DND-41 (cell line): Measurements from ENCODE around the gene PDE3A.

Experiments
- ATAC-seq: fragments of 200-7000 bp; cut with Tn5 transposase; 3 replicates; pipeline ENCODE4 v1.9.1; 2021; ENCODE audit warnings: low read depth; ENCODE audit not compliant: insufficient read depth
- DNase-seq: peaks from one replicate; pipeline ENCODE4 v3.0.0-alpha.2; 2020
- H2AFZ ChIP-seq: 2 replicates; pipeline ENCODE4 v1.6.0; 2012; ENCODE audit warnings: low read depth, low read length
- H3K27ac ChIP-seq: 2 replicates; pipeline ENCODE4 v1.5.1; 2012; ENCODE audit warnings: low read length, inconsistent platforms
- H3K27me3 ChIP-seq: fragments of 200-600 bp; sonication (generic); 2 replicates; pipeline ENCODE4 v1.6.0; 2012; ENCODE audit warnings: low read length, mild to moderate bottlenecking, inconsistent platforms; ENCODE audit not compliant: insufficient read depth, poor library complexity
- H3K36me3 ChIP-seq: 2 replicates; pipeline ENCODE4 v1.5.1; 2012; ENCODE audit warnings: low read length, inconsistent platforms; ENCODE audit not compliant: insufficient read depth
- H3K4me1 ChIP-seq: 2 replicates; pipeline ENCODE4 v1.5.1; 2012; ENCODE audit warnings: mild to moderate bottlenecking, low read length; ENCODE audit not compliant: insufficient read depth
- H3K4me2 ChIP-seq: 2 replicates; pipeline ENCODE4 v1.6.0; 2012; ENCODE audit warnings: mild to moderate bottlenecking, moderate library complexity, low read length, inconsistent platforms; ENCODE audit not compliant: insufficient read depth
- H3K4me3 ChIP-seq, 2 experiments: fragments of 200-600 bp in 1 of 2; shearing (Covaris generic) in 1 of 2; 2 replicates each; pipeline ENCODE4 v1.5.1; 2012 to 2016; ENCODE audit warnings: inconsistent platforms in 2 of 2, low read length in 2 of 2, mild to moderate bottlenecking in 2 of 2, low read depth in 1 of 2, moderate library complexity in 1 of 2
- H3K79me2 ChIP-seq: 2 replicates; pipeline ENCODE4 v1.6.0; 2012; ENCODE audit warnings: low read length, inconsistent platforms; ENCODE audit not compliant: insufficient read depth
- H3K9ac ChIP-seq: 2 replicates; pipeline ENCODE4 v1.6.0; 2012; ENCODE audit warnings: low read depth, mild to moderate bottlenecking, inconsistent platforms, low read length, moderate library complexity
- H3K9me3 ChIP-seq: 2 replicates; pipeline ENCODE4 v1.5.1; 2012; ENCODE audit warnings: low read length, moderate library complexity, mild to moderate bottlenecking, inconsistent platforms; ENCODE audit not compliant: insufficient read depth, severe bottlenecking
- H4K20me1 ChIP-seq: 2 replicates; pipeline ENCODE4 v1.6.0; 2012; ENCODE audit warnings: low read length; ENCODE audit not compliant: insufficient read depth
- EZH2 ChIP-seq: IDR thresholded peaks from 3 replicates; pipeline ENCODE4 v1.6.1; 2012; ENCODE audit warnings: borderline replicate concordance, low read depth, mild to moderate bottlenecking, moderate library complexity, low read length, inconsistent platforms; ENCODE audit not compliant: severe bottlenecking
- TF ChIP-seq, protein P1 (sequence below): IDR thresholded peaks from 2 replicates; pipeline ENCODE4 v1.5.1; 2012; ENCODE audit warnings: borderline replicate concordance, low read length, moderate library complexity, mild to moderate bottlenecking; ENCODE audit not compliant: poor library complexity, severe bottlenecking; ENCODE audit errors: extremely low read depth

Gene PDE3A

DNA sequence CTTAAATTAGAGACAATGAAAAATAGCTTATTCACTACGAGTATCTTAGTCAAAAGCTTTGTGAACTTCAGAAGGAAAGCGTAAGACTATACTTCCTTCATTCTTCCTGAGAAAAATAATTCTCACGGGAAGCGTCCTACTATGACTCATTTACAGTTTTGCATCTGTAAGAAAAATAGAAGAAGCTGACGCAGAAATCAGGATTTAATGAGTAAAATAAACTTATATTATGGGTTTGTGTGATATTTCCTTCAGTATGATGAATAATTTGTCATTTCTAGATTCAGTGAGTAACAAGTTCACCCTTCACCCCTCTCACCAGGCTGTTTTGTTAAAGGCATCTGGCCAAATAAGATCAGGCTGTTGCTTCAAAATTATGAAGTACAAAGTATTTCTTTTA is 17.8 kb upstream of the PDE3A start:
- DNase-seq, result no peak
- no peaks in the 10 kb centered on the region for H3K79me2 ChIP-seq
- no peaks in the 10 kb centered on the region for H3K4me1 ChIP-seq
- H3K4me2 ChIP-seq, result no peak overlapping the region
- H4K20me1 ChIP-seq, result no peaks in the 10 kb centered on the region
- ATAC-seq, result no peak
- TF ChIP-seq, protein P1, sequence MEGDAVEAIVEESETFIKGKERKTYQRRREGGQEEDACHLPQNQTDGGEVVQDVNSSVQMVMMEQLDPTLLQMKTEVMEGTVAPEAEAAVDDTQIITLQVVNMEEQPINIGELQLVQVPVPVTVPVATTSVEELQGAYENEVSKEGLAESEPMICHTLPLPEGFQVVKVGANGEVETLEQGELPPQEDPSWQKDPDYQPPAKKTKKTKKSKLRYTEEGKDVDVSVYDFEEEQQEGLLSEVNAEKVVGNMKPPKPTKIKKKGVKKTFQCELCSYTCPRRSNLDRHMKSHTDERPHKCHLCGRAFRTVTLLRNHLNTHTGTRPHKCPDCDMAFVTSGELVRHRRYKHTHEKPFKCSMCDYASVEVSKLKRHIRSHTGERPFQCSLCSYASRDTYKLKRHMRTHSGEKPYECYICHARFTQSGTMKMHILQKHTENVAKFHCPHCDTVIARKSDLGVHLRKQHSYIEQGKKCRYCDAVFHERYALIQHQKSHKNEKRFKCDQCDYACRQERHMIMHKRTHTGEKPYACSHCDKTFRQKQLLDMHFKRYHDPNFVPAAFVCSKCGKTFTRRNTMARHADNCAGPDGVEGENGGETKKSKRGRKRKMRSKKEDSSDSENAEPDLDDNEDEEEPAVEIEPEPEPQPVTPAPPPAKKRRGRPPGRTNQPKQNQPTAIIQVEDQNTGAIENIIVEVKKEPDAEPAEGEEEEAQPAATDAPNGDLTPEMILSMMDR, result no peak
- TF ChIP-seq EZH2, result no peak
- no peaks in the 10 kb centered on the region for H3K9me3 ChIP-seq
- no peak overlapping the region for H2AFZ ChIP-seq
- no peak overlapping the region for H3K4me3 ChIP-seq
- no peaks in the 10 kb centered on the region for H3K27me3 ChIP-seq
- H3K36me3 ChIP-seq, result no peaks in the 10 kb centered on the region
- H3K27ac ChIP-seq, result no peak overlapping the region
- no peak overlapping the region for H3K9ac ChIP-seq

DNA sequence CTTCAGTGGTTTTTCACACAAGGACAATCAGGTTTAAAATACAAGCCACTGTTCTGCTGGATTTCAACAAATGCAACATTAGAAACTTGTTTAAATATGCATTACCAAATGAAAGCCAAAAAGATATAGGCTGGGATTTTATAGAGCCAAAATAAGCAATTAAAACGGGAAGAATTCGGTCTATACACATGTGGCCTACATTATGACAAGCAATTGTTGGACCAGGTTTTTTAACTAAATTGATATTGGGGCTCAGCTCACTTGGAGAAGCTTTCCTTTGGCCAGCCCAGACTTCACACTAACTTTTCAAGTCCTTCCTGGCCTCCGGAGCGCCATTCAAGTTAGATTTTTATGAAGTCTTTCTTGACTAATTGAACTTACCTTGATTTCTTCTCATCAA is 16.9 kb upstream of the PDE3A start:
- H3K27ac ChIP-seq, result no peak overlapping the region
- no peak overlapping the region for H3K4me2 ChIP-seq
- H3K9me3 ChIP-seq, result no peaks in the 10 kb centered on the region
- no peak overlapping the region for H3K4me3 ChIP-seq
- H3K27me3 ChIP-seq, result no peaks in the 10 kb centered on the region
- no peak for DNase-seq
- H3K4me1 ChIP-seq, result no peaks in the 10 kb centered on the region
- no peak for TF ChIP-seq EZH2
- TF ChIP-seq, protein P1, result no peak
- no peak for ATAC-seq
- H2AFZ ChIP-seq, result no peak overlapping the region
- H3K79me2 ChIP-seq, result no peaks in the 10 kb centered on the region
- H3K36me3 ChIP-seq, result no peaks in the 10 kb centered on the region
- H4K20me1 ChIP-seq, result no peaks in the 10 kb centered on the region
- no peak overlapping the region for H3K9ac ChIP-seq

DNA sequence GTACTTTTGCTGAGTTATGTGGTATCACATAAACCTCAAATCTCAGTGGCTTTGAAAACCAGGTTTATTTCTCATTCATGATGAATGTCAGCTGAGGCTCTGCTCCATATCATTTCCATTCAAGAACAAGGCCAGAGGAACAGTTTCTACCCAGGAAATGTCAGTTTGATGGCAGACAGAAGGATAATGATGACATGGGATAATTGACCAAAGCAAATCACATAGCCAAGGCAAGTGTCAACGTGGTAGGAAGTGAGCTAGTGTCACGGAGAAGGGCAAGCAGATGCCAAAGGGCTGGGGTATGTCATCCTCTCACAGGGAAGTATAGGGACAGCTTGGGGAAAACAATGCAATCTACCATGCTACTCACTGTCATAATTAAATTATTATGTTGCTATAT is 12.3 kb upstream of the PDE3A start:
- H3K36me3 ChIP-seq, result no peaks in the 10 kb centered on the region
- no peak overlapping the region for H3K4me2 ChIP-seq
- H3K9me3 ChIP-seq, result no peaks in the 10 kb centered on the region
- H3K4me1 ChIP-seq, result no peaks in the 10 kb centered on the region
- H3K4me3 ChIP-seq, result no peak overlapping the region
- no peaks in the 10 kb centered on the region for H3K79me2 ChIP-seq
- no peak overlapping the region for H3K9ac ChIP-seq
- no peaks in the 10 kb centered on the region for H3K27me3 ChIP-seq
- no peaks in the 10 kb centered on the region for H4K20me1 ChIP-seq
- no peak overlapping the region for H3K27ac ChIP-seq
- no peak for TF ChIP-seq EZH2
- TF ChIP-seq, protein P1, result no peak
- no peak overlapping the region for H2AFZ ChIP-seq
- DNase-seq, result no peak
- no peak for ATAC-seq

DNA sequence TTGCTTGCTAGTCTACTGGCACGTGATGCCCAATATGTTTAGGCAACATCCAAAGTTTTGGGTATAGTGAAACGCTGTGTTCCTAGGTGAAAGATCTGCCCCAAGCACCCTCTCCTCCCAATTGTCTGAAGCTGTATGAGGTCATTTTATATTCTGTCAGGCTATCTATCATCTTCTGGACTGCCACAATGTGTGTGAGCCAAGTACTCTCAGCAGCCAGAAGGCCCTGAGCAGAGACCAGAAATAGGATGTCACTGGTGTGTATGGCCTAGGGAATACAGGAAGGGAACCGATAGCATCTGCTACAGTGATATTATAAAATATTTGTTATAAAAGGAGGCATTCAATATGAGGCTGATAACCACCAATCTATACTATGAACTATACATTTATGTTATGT is 7.9 kb upstream of the PDE3A start:
- H4K20me1 ChIP-seq, result no peaks in the 10 kb centered on the region
- no peaks in the 10 kb centered on the region for H3K4me1 ChIP-seq
- no peak overlapping the region for H2AFZ ChIP-seq
- ATAC-seq, result no peak
- H3K4me2 ChIP-seq, result no peak overlapping the region
- no peaks in the 10 kb centered on the region for H3K9me3 ChIP-seq
- no peak overlapping the region for H3K4me3 ChIP-seq
- no peak for TF ChIP-seq EZH2
- TF ChIP-seq, protein P1, result no peak
- H3K36me3 ChIP-seq, result no peaks in the 10 kb centered on the region
- H3K79me2 ChIP-seq, result no peaks in the 10 kb centered on the region
- no peaks in the 10 kb centered on the region for H3K27me3 ChIP-seq
- DNase-seq, result no peak
- H3K27ac ChIP-seq, result no peak overlapping the region
- H3K9ac ChIP-seq, result no peak overlapping the region
